ENCODE data around the gene LHX6. TPM values are rescaled to one million over a fixed set of nuclear protein-coding genes. Genes with fewer than 3 reads are reported as not detected.

LHX6 gene
- total RNA-seq, 4 donors from 2014 or later: 2.2 to 13.3 (median 8.8) TPM

GRCh38 chr9:122155796-122156195, 73.0 kb downstream of the LHX6 start:
- TF ChIP-seq CTCF (IDR thresholded peaks at IDR 0.05): no peak
- ATAC-seq (ENCODE audit: low FRiP score) (no peak), DNase-seq (ENCODE audit: low spot score) (no peak)

Other genes starting within 250 kb of the LHX6 start
- gene TTLL11, start 135.6 kb downstream of the LHX6 start, total RNA-seq: 10 to 100 TPM in 2 of 4 donors, 1 to 10 TPM in 2; 7.0 to 16.0 (median 10.2) TPM
- gene NDUFA8, start 69.2 kb downstream of the LHX6 start, total RNA-seq: 10 to 100 TPM; 22.8 to 41.7 (median 30.0) TPM
- not detected for gene MORN5, start 69.0 kb downstream of the LHX6 start, total RNA-seq
- 10 to 100 TPM in 3 of 4 donors, 1 to 10 TPM in 1; 8.8 to 12.2 (median 10.3) TPM for gene RBM18, start 35.9 kb upstream of the LHX6 start, total RNA-seq
- 10 to 100 TPM; 31.2 to 44.6 (median 38.1) TPM for gene MRRF, start 35.9 kb upstream of the LHX6 start, total RNA-seq
- gene PTGS1, start 142.1 kb upstream of the LHX6 start, total RNA-seq: 10 to 100 TPM; 16.0 to 36.8 (median 20.1) TPM
- gene OR1J1, start 249.0 kb upstream of the LHX6 start, total RNA-seq: not detected